Measurements from ENCODE around the gene VSX1. TPM values are rescaled to one million over a fixed set of nuclear protein-coding genes. Genes with fewer than 3 reads are reported as not detected.

The VSX1 gene
- total and polyA plus RNA-seq, 4 donors: 0.03 to 0.08 TPM; not detected in 2

DNA sequence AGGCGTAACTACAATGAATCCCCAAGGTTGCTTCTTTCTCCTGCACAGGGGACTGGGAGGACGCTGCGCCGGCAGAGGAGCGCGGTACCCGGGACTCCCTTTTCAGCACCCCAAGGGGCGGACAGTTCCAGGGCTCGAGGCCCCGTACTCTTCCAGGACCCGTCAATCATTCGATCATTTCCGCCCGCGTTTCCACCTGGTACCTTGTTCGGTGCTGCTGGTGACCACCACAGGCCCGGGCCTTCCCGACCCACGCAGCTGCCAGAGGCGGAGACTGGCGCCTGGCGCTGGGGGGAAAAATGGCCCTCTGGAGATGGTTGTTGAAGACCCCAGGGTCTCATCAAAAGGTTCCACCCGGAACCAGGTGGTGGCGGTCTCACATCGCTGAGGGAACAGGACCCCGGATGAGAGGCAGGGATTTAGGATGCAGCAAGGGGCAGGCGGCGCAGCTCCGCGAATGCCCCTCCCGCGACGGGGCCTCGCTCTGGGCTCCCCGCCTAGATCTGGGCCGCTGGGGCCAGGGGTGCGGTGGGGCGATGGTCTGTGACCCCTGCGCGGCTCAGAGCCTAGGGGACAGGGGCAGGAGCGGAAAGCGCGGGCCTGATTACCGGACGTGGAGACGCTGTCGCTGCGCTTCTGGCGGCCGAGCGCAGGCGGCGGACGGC, 744 bp downstream of the VSX1 start:
- DNase-seq (ENCODE audit: low spot score): peak; percentile 48
- no peak overlapping the region for H3K27ac ChIP-seq (ENCODE audit: low read depth in 1 of 2, low read length in 2 of 2)
- 9% methylated on average over 54 of the region's 54 CpGs for WGBS
- H3K9me3 ChIP-seq (ENCODE audit: control insufficient read depth in 4 of 4, low read length in 3 of 4): peaks cover 0 to 2% (median 0%) of the 10 kb centered on the region in 4 donors
- H3K4me1 ChIP-seq (ENCODE audit: control insufficient read depth in 4 of 4, insufficient read depth in 4 of 4, low read length in 3 of 4): peaks cover 9 to 27% (median 18%) of the 10 kb centered on the region in 4 donors
- H3K27me3 ChIP-seq (ENCODE audit: control insufficient read depth in 4 of 4, insufficient read depth in 4 of 4, low read length in 3 of 4): peaks cover 6 to 26% (median 12%) of the 10 kb centered on the region in 4 donors
- TF ChIP-seq HNF4A (conservative IDR thresholded peaks at IDR 0.05) (no peak), NR2F2 (IDR thresholded peaks at IDR 0.05) (no peak), RAD21 (IDR thresholded peaks at IDR 0.05) (no peak)
- TF ChIP-seq, protein P1, sequence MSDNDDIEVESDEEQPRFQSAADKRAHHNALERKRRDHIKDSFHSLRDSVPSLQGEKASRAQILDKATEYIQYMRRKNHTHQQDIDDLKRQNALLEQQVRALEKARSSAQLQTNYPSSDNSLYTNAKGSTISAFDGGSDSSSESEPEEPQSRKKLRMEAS (IDR thresholded peaks at IDR 0.05): no peak
- TF ChIP-seq, protein P2, sequence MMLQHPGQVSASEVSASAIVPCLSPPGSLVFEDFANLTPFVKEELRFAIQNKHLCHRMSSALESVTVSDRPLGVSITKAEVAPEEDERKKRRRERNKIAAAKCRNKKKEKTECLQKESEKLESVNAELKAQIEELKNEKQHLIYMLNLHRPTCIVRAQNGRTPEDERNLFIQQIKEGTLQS (IDR thresholded peaks at IDR 0.05): no peak
- TF ChIP-seq, protein P3, sequence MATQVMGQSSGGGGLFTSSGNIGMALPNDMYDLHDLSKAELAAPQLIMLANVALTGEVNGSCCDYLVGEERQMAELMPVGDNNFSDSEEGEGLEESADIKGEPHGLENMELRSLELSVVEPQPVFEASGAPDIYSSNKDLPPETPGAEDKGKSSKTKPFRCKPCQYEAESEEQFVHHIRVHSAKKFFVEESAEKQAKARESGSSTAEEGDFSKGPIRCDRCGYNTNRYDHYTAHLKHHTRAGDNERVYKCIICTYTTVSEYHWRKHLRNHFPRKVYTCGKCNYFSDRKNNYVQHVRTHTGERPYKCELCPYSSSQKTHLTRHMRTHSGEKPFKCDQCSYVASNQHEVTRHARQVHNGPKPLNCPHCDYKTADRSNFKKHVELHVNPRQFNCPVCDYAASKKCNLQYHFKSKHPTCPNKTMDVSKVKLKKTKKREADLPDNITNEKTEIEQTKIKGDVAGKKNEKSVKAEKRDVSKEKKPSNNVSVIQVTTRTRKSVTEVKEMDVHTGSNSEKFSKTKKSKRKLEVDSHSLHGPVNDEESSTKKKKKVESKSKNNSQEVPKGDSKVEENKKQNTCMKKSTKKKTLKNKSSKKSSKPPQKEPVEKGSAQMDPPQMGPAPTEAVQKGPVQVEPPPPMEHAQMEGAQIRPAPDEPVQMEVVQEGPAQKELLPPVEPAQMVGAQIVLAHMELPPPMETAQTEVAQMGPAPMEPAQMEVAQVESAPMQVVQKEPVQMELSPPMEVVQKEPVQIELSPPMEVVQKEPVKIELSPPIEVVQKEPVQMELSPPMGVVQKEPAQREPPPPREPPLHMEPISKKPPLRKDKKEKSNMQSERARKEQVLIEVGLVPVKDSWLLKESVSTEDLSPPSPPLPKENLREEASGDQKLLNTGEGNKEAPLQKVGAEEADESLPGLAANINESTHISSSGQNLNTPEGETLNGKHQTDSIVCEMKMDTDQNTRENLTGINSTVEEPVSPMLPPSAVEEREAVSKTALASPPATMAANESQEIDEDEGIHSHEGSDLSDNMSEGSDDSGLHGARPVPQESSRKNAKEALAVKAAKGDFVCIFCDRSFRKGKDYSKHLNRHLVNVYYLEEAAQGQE (IDR thresholded peaks at IDR 0.05): peak; percentile 99
- H3K9ac ChIP-seq (ENCODE audit: low read depth in 1 of 2, low read length in 2 of 2): no peak overlapping the region
- no peak overlapping the region for H3K4me3 ChIP-seq (ENCODE audit: low read depth in 1 of 3, low read length in 3 of 3)
- no peaks in the 10 kb centered on the region for H3K36me3 ChIP-seq (ENCODE audit: control insufficient read depth in 4 of 4, insufficient read depth in 3 of 4, low read depth in 1 of 4, low read length in 3 of 4)

DNA sequence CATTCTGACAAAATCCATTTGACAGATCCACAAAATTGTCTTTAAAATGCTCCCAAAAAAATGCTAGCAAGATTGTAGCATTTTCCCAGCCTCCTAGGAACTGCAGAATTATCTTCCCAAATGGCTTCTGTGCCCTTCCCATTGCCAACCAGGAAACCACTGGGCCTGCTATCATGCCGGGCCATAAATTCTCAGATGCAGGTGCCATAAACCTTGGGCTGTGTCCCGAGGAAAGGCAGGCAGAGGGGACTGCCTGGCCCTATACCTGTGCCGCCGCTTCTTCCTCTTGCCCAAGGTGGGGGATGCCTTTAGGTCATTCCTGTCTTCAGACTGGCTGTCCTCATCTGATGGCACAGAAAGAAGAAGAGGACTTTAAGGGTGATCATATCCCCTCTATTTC, 2.8 kb downstream of the VSX1 start:
- peaks cover 6 to 13% (median 9%) of the 10 kb centered on the region in 4 donors for H3K27me3 ChIP-seq (ENCODE audit: control insufficient read depth in 4 of 4, insufficient read depth in 4 of 4, low read length in 3 of 4)
- WGBS: 71% methylated on average over 4 of the region's 4 CpGs
- no peak for DNase-seq (ENCODE audit: low spot score)
- TF ChIP-seq RXRA (IDR thresholded peaks at IDR 0.05) (no peak), HNF4A (conservative IDR thresholded peaks at IDR 0.05) (no peak), JUND (IDR thresholded peaks at IDR 0.05) (no peak)
- TF ChIP-seq, protein P4, sequence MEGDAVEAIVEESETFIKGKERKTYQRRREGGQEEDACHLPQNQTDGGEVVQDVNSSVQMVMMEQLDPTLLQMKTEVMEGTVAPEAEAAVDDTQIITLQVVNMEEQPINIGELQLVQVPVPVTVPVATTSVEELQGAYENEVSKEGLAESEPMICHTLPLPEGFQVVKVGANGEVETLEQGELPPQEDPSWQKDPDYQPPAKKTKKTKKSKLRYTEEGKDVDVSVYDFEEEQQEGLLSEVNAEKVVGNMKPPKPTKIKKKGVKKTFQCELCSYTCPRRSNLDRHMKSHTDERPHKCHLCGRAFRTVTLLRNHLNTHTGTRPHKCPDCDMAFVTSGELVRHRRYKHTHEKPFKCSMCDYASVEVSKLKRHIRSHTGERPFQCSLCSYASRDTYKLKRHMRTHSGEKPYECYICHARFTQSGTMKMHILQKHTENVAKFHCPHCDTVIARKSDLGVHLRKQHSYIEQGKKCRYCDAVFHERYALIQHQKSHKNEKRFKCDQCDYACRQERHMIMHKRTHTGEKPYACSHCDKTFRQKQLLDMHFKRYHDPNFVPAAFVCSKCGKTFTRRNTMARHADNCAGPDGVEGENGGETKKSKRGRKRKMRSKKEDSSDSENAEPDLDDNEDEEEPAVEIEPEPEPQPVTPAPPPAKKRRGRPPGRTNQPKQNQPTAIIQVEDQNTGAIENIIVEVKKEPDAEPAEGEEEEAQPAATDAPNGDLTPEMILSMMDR (IDR thresholded peaks at IDR 0.05; ENCODE audit: low read depth, low read length, missing input control): no peak
- H3K4me1 ChIP-seq (ENCODE audit: control insufficient read depth in 4 of 4, insufficient read depth in 4 of 4, low read length in 3 of 4): peaks cover 9 to 25% (median 15%) of the 10 kb centered on the region in 4 donors
- H3K4me3 ChIP-seq (ENCODE audit: low read depth in 1 of 3, low read length in 3 of 3): no peak overlapping the region
- H3K9me3 ChIP-seq (ENCODE audit: control insufficient read depth in 4 of 4, low read length in 3 of 4): peaks cover 0 to 2% (median 0%) of the 10 kb centered on the region in 4 donors
- no peak overlapping the region for H3K9ac ChIP-seq (ENCODE audit: low read depth in 1 of 2, low read length in 2 of 2)
- no peaks in the 10 kb centered on the region for H3K36me3 ChIP-seq (ENCODE audit: control insufficient read depth in 4 of 4, insufficient read depth in 3 of 4, low read depth in 1 of 4, low read length in 3 of 4)
- no peak overlapping the region for H3K27ac ChIP-seq (ENCODE audit: low read depth in 1 of 2, low read length in 2 of 2)

DNA sequence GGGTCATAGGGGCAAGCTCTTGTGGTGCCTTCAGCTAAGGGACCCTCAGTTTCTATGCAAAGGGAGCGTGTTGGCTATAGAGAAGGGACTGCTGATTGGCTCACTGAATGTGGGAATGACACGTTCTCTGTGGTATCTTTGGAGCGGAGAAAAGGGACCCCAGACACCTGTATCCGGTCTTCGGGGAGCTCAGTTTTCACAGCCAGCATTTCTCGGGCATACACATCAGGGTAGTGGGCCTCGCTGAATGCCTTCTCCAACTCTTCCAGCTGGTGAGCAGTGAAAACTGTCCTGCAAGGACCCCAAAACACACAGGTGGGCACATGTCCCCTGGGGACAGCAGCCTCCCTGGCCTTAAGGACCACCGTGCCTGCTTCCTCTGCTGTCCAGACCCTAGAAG, 3.3 kb downstream of the VSX1 start:
- WGBS: 83% methylated on average over 8 of the region's 8 CpGs
- Histone ChIP-seq H3K4me3 (ENCODE audit: low read depth in 1 of 3, low read length in 3 of 3) (no peak overlapping the region), H3K9ac (ENCODE audit: low read depth in 1 of 2, low read length in 2 of 2) (no peak overlapping the region), H3K27ac (ENCODE audit: low read depth in 1 of 2, low read length in 2 of 2) (no peak overlapping the region), H3K9me3 (ENCODE audit: control insufficient read depth in 4 of 4, low read length in 3 of 4) (peaks cover 0 to 2% (median 0%) of the 10 kb centered on the region in 4 donors), H3K27me3 (ENCODE audit: control insufficient read depth in 4 of 4, insufficient read depth in 4 of 4, low read length in 3 of 4) (peaks cover 4 to 10% (median 9%) of the 10 kb centered on the region in 4 donors), H3K4me1 (ENCODE audit: control insufficient read depth in 4 of 4, insufficient read depth in 4 of 4, low read length in 3 of 4) (peaks cover 9 to 23% (median 15%) of the 10 kb centered on the region in 4 donors), H3K36me3 (ENCODE audit: control insufficient read depth in 4 of 4, insufficient read depth in 3 of 4, low read depth in 1 of 4, low read length in 3 of 4) (no peaks in the 10 kb centered on the region)
- TF ChIP-seq, protein P4 (IDR thresholded peaks at IDR 0.05; ENCODE audit: low read depth, low read length, missing input control): no peak
- TF ChIP-seq HNF4A (conservative IDR thresholded peaks at IDR 0.05) (no peak), RAD21 (IDR thresholded peaks at IDR 0.05) (no peak), FOXA2 (IDR thresholded peaks at IDR 0.05) (no peak), HNF4G (IDR thresholded peaks at IDR 0.05) (no peak), NR2F2 (IDR thresholded peaks at IDR 0.05) (no peak), RXRA (IDR thresholded peaks at IDR 0.05) (no peak), FOXA1 (IDR thresholded peaks at IDR 0.05) (no peak)
- TF ChIP-seq, protein P3 (IDR thresholded peaks at IDR 0.05): no peak
- TF ChIP-seq, protein P2 (IDR thresholded peaks at IDR 0.05): no peak
- no peak for DNase-seq (ENCODE audit: low spot score)
